GM18511 (cell line): ENCODE data around the gene MLLT10.
A peak's percentile ranks its signal among the peaks of the same experiment; 100 is the strongest.
"Not testable (repeated sequence)": the region's sequence is repeated elsewhere in the genome, so short reads cannot be mapped to it uniquely, and the experiment has no call there.

Source experiments
- ATAC-seq: cut with Tn5 transposase; IDR thresholded peaks from one replicate; pipeline ENCODE4 v1.9.1; 2021; ENCODE audit warnings: mild to moderate bottlenecking, moderate library complexity; ENCODE audit not compliant: unreplicated experiment

MLLT10 gene

DNA sequence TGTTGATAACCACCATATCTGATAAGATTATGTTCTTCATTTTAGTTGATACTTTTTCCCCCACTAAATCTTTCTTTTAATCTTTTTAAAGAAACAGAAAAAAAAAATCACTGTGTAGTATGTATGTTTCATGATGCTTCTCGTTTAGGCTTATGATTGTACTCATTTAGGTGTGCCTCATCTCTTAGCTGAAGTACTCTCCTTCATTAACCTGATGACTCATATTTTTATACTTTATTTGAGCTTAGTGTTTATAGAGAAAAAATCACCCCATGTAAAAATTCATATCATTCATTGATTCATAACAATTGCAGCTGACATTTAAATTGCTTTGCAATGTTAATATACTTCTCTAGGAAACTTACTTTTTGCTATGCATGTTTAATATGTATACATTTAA is 158.9 kb downstream of the MLLT10 start:
- ATAC-seq: no peak

DNA sequence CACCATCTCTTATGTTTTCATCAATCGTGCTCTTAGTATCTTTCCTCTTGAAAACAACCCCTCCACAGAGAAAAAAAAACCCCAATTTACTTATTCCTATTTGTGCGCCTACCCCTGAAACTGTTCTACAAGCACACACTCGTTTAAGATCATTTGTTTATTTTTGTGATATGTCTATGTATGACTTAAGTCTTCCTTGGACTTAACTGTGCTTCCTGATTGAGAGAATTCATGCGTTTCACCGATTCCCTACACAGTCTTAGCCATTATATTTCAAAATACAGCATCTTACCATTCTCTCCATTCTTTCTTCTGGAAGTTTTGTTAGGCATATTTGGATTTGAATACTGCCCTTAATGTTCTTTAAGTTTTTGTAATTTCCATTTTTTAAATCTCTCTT is 159.4 kb downstream of the MLLT10 start:
- no peak for ATAC-seq

DNA sequence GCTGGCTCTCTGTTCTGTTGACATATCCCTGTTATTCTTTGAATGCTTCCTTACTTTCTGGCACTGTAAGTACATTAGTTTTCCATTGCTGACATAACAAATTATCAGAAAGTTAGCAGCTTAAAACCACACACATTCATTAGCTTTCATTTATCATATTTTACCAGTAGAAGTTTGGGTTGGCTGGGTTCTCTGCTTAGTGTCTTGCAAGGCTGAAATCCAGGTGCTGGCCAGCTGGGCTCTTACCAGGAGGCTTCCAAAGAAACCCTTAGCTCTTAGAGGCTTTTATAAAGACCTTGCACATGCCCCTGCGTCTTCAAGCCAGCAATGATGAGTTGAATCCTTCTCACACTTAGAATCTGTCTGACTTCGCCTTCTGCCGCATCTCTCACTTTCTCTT is 160.6 kb downstream of the MLLT10 start:
- no peak for ATAC-seq

DNA sequence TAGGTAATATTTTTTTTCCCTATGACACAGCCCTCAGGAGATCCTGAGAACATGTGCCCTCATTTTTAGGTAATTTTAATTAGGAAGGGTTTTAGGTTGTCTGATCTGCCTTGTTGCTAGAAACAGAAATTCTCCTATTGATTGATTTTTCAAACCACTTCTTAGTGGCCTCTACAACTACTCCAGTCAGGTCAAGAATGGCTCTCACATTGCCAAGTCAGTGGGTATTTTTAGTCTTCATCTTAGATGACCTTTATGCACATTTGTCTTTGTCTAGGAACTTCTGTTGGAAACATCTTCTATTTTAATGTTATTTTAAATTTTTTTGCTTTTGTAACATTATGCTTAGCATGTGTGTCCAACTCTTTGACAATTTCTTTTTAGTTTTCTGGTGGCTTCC is 162.3 kb downstream of the MLLT10 start:
- ATAC-seq: no peak

GRCh38 chr10:21699575-21699974 is 165.5 kb downstream of the MLLT10 start:
- ATAC-seq: no peak

- no peak for ATAC-seq
Measured at GRCh38 chr10:21700474-21700873, 166.4 kb downstream of the MLLT10 start.

DNA sequence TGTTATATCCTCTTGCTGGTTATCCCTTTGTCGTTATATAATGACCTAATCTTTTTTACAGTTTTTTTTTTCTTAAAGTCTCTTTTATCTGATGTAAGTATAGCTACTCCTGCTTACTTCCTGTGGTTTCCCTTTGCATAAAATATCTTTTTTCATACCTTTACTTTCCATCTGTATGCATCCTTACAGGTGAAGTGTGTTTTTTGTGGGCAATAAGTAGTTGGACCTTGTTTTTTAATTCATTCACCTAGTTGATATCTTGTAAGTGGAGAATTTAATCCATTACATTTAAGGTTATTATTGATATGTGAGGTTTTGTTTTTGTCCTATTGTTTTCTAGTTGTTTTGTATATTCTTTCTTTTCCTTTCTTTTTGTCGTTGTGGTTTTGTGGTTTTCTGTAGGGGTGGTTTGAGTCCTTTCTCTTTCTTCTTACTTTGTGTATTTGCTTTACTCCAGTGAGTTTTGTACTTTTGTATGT is 168.6 kb downstream of the MLLT10 start:
- ATAC-seq: peak; percentile 87

DNA sequence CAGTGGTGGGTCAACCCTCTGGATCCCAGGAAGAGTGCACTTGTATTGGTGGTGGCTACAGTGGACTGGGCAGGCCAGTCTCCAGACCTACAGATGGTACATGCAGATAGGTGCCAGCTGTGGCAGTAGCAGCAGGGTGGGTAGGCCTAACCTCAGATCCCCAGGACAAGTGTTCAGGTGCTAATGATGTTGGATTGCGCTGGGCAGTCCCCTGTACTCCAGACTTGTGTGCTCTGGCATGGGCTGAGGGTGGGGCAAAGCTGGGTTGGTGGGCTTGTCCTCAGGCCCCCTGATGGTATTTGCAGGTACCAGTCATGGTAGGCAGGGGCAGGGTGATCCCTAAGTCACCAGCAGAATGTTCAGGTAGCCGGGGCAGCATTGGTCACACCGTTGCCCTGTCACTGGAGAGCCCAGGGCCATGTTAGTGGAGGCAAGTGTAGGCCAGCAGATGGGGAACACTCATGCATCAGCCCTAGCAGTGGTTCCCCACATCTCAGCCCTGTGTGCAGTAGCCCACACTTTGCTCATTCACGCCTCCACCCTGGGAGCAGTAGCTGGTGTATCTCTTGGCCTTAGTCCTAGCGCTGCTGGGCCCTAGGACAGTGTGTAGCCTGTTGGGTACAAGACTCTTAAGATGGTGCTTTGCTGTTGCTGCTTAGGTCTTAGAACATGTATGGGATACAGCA is 171.3 kb downstream of the MLLT10 start:
- no peak for ATAC-seq

- ATAC-seq: no peak
Measured at GRCh38 chr10:21705828-21706176, 171.8 kb downstream of the MLLT10 start.

DNA sequence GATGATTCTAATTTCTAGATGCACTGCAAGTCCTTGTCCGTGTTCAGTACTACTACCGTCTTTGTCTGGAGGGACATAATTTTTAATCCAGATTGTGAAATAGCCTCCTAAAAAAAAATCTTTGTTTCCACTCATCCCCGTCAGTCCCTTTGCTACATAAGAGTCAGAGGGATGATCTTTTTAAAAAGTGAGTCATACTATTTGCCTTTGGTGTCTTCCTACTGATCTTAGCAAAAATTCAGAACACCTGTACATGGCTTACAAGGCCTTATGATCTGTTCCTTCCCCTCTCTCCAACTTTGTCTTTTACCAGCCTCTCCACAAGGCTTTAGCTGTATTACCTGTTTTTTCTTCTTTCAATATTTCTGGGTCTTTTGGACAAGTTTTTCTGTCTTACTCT is 173.5 kb downstream of the MLLT10 start:
- ATAC-seq: no peak

DNA sequence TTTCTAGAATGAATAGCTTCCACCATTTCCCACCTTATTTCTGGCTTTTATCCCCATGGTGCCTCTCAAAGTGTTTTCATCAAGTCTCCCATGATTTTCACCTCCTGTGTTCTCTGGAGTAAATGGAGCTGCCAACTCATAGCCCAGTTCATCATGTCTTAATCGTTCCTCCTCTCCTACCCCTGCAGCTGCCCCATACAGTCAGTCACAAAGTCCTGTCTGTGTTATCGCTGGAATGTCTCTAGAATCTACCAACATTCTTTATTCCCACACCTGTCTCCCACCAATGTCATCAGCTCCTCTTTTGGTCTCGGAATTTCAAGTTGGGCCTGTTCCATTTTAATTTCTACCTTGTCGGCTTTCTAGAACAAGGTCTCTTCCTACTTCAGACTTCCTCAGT is 178.9 kb downstream of the MLLT10 start:
- ATAC-seq: no peak

DNA sequence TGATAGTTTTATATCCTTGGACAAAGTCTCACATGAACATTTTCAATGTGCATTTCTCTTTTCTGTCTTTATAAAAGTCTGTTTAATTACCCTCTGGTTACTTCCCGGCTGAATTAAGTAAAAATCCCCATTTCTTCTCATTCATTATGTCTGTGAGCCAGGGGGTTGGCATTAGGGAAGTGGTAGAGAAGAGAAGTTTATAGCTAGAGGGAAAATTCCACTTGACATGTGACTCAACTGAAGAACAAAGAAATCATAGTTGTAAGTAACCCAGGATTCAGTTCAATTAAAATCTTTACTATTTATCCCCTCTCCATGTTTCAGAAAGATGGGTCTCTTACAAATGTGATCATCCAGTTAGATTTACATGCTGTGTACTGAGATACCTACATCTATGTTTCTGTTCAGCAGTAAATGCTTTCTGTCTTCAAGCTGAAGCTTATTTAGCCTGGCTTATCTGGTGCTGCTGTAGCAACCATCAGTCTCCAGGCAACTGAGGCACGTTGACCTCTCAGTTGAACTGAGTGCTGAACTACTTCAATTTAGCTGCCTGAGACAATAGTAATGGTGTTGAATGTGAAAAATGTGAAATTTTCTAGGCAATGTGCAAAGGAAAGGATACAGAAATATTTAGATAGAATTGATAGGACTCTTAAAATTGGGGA is 181.6 kb downstream of the MLLT10 start:
- ATAC-seq: no peak

GRCh38 chr10:21717437-21718054 is 183.5 kb downstream of the MLLT10 start:
- ATAC-seq: not testable (repeated sequence)

DNA sequence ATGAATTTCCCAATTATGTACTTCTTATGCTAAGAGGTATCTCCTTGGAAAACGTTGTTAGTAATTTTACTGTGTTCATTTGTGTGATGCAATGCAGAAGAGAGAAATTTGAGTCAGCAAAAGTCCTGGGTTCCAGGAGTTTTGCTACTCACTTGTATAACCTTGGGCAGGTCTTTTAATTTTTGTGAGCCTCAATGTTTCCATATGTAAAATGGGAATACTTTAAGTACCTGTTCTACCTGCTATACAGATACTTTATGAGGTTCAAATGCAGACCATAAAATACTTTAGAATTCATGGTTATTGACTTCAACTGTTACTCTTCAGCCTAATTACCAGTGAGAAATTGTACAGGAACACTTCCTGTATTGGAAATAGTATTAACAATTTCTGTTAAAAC is 185.5 kb downstream of the MLLT10 start:
- no peak for ATAC-seq

DNA sequence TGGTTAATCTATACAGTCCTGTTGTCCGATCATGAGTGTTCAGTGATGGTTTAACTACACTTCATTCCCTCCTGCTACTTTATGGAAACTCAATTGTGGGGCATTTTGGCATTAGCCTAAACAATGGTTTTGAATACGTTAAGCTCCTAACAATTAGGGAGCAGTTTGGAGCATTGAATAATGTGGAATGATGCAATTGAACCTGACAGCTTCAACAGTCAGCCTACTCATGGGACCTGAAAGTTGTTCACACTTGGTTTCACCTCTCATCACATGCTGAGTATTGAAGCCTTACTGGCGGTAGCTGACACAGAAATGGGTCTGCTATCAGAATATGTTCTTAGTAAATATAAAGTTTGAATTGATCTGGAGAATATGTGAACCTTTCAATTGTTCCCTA is 186.1 kb downstream of the MLLT10 start:
- ATAC-seq: peak; percentile 33

GRCh38 chr10:21721000-21721665 is 187.1 kb downstream of the MLLT10 start:
- ATAC-seq: no peak

- no peak for ATAC-seq
Measured at GRCh38 chr10:21722209-21722608, 188.2 kb downstream of the MLLT10 start.

- no peak for ATAC-seq
Measured at GRCh38 chr10:21724020-21724589, 190.1 kb downstream of the MLLT10 start.

- peak; percentile 97 for ATAC-seq
Measured at GRCh38 chr10:21724687-21725367, 190.8 kb downstream of the MLLT10 start.

GRCh38 chr10:21726601-21727225 is 192.7 kb downstream of the MLLT10 start:
- ATAC-seq: no peak
